NCI-H748 (cell line): ENCODE measurements around the gene SH3RF3.
A peak's percentile ranks its signal among the peaks of the same experiment; 100 is the strongest.

Experiments
- DNase-seq: peaks from one replicate; lab custom pipeline; 2025; ENCODE audit not compliant: unreplicated experiment; lab: John Stamatoyannopoulos, UW

The SH3RF3 gene

DNA sequence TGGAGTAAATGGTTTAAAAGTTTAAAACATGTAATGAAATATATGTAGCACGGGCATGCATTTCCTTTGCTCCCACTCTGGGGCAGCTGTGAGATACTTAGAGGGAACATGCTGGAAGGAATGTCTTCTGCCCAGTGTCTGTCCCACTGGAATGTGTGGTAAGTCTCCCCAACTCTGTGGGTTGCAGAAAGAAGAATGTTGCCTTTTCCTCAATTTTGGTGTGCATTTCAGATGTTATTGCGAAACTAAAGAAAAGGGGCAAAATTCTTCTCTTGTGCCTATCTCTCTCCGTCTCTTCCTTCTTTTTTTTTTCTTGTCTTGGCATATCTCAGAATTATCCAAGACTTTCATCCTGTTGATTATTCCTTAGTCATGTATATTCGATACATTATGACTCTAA lies 201.1 kb downstream of the SH3RF3 start:
- no peak for DNase-seq

- DNase-seq, result no peak
Observed at GRCh38 chr2:109331081-109331480, 202.1 kb downstream of the SH3RF3 start.

DNA sequence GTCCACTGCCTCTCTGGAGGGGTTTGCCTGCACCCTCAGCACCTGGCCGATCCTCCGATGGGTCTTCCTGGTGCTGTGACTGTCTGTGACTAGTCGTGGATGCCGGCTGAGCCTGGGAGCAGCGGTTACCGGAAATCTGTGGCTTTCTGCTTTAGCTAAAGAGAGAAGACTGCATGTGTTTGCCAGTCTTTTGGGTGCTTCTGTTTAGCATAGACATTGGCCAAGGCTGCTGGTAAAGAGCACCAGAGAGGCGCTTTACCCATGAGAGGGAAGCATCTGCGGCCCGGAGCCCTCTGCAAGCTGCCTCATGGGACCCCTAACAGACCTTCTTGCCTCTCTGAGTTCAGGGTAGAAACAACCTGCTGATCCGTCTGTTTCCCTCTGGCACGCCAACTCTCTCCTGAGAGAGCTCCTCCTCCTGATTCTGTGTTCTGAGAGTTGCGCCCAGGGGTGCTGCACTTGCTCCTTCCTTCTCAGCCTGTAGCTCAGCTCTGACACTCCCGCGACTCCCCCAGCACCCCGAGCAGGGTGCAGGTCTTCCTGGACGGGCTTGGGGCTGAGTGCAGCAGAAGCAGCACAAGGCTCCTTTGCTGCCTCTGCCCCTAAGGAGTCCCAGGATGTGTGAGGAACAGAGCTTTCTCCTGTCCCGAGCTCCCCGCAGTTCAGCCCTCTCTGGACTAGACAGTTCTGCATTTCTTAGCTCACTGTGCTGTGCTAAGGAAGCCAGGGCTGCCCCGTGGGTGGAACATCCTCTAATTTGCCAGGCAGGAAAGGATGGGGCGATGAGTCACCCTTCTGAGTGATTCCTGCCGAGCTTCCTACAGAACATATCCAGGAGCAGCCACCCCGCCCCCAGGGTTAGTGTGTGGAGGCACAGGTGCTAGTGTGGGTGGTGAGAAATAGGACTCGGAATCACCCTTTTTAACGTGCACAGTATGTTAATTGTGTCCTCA lies 203.2 kb downstream of the SH3RF3 start:
- DNase-seq, result no peak

DNA sequence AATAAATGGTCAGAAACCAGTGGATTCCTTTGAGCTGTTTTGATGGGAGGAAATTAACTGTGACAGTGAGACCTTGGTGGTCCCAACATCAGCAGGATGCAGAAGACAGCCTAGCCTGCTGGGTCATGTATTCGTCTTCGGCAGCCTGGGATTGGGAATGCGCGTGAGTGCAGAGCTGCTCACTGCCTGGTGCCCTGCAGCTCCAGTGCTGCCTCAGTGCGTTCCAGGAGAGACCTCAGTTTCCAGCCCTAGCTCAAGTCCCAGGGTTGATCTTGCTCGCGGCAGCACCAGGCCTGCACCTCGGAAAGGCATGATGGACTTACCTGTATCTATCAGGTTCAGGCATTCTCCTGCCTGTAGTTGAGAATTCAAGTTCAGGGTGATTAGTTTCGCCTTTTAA lies 203.9 kb downstream of the SH3RF3 start:
- DNase-seq, result no peak

DNA sequence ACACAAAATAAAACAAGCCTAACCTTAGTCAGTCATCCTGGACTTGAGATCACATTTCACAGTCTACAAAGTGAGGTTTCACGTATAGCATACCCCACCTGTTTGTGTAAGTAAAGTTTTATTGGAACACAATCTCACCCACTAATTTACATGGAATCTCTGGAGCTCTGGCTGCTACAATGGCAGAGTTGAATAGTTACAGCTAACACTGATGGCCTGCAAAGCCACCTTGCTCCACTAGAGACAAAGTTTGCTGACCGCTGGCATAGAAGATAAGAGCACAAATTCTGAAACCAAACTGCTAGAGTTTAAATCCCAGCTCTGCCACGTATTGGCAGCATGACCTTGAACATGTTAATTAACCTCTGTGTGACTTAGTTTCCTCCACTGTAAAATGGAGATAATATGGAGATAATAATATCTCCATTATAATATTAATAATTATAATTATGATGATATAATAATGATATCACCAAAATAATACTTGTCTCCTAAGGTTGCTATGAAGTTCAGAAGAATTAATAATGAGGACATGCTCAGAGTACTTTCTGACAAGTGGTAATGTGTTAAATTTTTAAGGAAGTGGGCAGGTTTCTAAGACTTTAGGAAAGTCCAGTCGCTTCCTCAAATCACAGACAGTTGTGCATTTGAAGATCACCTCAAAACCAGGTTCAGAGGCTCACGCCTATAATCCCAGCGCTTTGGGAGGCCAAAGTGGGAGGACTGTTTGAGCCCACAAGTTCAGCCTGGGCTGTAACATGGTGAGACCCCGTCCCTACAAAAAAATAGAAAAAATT lies 204.6 kb downstream of the SH3RF3 start:
- no peak for DNase-seq

DNA sequence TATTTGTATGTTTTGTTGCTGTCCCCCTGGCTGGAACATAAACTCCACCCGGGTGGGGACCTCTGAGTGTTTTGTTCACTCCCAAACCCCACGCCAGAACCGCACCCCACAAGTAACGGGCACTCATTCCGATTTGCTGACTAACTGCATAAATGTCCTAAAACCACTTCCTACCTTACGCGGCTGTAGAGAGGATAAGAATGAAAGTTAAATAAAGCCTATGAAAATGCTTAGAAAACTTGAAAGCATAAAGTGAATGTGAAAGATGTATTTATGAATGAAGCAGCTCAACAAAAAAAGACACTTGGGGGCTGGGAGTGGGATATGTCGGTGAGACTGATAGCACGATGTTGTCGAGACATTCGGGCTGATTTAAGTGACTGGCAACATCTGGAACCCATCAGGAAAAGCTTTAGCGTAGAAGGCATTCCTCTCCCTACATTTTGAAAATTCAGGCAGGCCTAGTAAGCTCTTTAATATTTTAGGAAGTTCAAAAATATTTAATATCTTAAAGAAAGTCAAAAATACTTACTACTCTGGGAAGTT lies 206.7 kb downstream of the SH3RF3 start:
- DNase-seq, result no peak

- DNase-seq, result no peak
Observed at GRCh38 chr2:109336296-109336695, 207.3 kb downstream of the SH3RF3 start.

- DNase-seq, result no peak
Observed at GRCh38 chr2:109337221-109337620, 208.2 kb downstream of the SH3RF3 start.

DNA sequence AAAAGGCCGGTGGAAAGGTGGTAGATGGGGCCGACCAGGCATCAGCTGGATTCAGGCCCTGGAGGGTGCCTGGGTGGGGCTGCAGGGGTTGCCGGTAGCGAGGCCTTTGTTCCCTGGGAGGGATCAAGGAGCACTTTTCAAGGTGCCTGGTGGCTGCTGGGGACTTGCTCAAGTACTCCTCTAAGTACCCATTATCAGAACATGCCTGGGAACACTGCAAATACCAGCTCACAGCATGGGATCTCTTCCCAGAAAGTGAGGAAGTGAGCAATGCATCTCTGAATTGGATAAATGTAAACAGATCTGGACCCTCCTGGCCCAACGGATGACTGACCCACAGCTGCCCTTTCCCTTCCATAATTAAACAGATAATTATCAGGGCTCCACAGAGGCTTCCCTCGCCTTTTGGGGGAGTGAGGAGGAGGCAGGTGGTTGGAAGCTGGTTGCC lies 210.5 kb downstream of the SH3RF3 start:
- DNase-seq, result peak; percentile 84

DNA sequence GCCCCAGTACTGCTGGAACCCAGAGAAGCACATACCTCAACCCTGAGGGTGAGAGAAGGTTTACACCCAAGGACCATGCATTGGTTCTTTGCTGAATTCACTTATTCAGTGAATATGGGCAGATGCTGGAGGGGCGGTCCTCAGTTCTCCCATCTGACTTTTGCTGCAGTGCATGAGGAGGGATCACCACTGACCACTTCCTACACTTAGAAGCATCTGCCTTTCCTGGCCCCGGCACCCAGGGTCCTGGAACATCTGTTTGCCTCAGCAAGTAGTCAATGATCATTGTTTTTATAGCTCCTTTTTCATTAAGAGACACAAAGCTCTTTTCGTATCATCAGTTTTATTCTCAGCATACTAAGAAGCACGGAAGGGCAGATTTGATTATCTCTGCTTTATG lies 211.4 kb downstream of the SH3RF3 start:
- no peak for DNase-seq

GRCh38 chr2:109341355-109342255 lies 212.6 kb downstream of the SH3RF3 start:
- DNase-seq, result no peak

GRCh38 chr2:109342256-109342850 lies 213.3 kb downstream of the SH3RF3 start:
- DNase-seq, result no peak

DNA sequence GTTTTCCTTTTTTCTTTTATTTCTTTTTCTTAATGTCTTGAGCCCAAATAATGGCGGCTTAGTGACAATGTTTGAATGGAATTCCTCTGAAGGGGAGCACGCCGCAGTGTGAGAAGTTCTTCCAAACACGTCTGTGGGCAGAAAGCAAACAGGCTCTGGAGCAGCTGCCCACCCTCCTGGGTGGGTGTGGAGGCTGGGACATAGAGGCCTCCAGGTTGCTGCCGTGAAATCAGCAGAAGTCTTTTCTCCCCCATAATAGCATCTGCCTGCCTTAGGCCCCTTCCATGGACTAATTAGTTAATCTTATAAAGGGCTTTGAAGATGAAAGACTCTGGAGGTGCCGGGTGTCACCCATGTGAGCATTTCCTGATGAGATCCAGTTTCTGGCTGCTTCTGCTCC lies 213.9 kb downstream of the SH3RF3 start:
- no peak for DNase-seq

DNA sequence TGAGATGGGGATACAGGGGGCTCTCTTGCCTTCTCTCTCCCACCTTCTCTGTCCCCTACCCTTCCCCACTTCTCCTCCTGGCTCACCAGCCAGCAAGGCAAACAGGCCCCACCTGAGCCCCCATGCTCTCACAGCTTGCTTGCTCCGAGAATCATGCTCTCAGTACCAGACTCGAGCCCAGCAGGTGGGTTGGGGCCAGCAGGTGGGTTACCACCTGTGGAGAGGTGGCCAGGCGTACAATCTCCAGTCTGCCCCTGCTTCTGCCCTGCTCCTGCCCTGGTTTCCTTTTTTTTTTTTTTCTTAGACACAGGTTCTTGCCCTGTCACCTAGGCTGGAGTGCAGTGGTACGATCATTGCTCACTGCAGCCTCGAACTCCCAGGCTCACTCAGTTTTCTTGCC lies 214.5 kb downstream of the SH3RF3 start:
- no peak for DNase-seq

GRCh38 chr2:109344270-109344805 lies 215.3 kb downstream of the SH3RF3 start:
- DNase-seq, result no peak

DNA sequence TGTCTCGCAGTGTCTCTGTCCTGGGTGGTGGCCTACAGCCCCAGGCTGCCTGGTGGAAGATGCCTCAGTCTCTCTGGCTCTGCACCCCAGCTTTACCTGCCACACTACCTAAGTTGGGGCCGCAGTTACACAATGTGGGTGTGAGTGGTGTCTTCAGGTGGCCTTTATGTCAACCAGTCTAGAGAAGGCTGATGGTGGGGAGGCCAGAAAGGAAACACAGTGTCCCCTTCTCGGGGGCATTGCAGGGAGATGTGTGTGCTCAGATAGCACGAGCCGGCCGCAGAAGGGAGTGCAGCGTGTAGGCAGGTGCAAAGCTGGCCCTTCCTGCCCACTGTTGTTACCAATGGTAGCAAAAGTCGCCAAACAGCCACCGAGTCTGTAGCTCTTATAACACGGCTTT lies 216.1 kb downstream of the SH3RF3 start:
- no peak for DNase-seq

- DNase-seq, result no peak
Observed at GRCh38 chr2:109345653-109346480, 216.9 kb downstream of the SH3RF3 start.

DNA sequence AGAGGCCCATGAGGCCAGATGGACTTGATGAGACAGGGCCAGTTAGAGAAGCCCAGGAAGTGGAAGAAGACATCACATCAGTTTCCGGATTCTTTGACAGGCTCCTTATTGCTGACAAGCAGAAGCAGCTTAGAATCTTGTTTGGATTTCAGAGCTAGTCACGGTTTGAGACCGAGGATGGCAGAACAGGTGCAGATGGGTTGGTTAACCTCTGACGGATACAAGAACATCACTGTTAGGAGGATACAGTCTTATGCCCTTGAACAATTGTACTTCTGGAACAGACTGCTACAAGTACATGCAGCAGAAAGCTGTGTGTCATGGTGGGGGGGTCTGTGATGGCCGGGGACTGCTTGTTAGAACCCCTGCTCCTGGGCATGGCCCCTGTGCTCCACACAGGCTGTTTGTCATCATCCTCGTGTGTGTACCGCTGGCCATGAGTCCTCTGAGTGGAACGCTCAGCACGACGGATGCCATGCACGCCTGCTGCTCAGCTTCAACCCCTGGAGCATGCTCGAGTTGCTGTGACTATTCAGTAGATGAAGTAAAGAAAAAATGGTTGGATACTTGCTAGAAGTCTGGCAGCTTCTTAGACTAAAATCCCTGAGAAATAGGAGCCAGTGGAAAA lies 217.7 kb downstream of the SH3RF3 start:
- no peak for DNase-seq

GRCh38 chr2:109347626-109348025 lies 218.6 kb downstream of the SH3RF3 start:
- no peak for DNase-seq
